Fibroblast of skin of right biceps (primary cell): Measurements from ENCODE around the gene NUDT1.
"Not testable (repeated sequence)": the region's sequence is repeated elsewhere in the genome, so short reads cannot be mapped to it uniquely, and the experiment has no call there.

Experiments
- DNase-seq: peaks from one replicate; pipeline ENCODE4 v3.0.0-alpha.2; 2013

Gene NUDT1

DNA sequence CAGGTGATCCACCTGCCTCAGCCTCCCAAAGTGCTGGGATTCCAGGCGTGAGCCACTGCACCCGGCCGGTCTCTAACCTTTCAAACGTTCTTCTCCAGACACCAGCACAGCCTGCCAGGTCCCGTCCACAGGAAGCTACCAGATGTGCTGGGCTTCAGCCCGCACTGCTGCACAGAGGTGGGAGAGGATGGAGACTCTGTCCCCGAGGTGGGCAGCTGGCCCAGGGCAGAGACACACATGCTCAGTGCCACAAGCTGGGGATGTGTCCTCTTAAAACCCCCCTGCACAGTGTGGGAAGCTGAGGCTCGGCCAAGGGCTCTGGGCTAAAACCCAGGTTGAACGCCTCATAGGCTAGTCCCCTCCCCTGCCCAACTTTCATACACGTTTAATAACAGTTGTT, 9.4 kb downstream of the NUDT1 start:
- no peak for DNase-seq

DNA sequence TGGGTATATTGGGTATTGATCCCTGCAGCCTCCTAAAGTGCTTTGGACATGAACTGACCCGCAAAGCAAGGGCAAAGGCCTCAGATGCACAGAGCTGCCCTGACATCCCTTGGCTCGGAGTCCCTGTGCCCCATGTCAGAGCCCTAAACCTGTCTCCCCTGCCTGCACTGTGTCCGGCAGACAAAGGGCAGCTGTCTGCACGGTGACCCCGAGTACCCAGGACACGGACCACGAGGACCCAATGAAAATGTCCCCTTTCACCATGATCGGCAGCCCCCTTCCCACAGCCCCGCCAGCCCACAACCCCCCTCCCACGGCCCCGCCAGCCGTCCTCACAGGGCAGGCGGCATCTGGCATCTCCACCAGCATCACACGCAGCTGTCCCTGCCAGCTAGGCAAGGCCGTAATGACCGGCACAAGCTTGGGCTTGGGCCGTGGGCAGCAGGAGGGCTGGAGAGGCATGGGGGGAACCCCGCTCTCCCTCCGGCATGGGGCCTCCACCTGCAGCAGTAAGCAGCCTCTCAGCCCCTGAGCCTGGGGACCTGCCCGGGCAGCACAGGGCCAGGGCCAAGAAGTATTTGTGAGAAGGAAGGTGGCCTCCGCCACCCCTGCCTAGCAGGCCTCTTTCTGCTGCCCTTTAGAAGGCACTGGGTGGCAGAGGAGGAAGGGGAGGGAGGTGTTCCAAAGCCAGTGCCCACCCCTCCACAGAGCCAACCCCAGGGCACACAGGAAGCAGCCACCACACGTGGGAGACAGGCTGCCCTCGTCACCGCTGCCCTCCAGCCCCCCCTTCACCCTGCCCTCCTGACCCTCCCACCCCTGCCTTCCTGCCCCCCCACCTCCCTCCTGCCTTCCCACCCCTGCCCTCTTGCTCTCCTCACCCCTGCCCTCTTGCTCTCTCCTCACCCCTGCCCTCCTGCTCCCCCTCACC, 10.1 kb downstream of the NUDT1 start:
- no peak for DNase-seq

DNA sequence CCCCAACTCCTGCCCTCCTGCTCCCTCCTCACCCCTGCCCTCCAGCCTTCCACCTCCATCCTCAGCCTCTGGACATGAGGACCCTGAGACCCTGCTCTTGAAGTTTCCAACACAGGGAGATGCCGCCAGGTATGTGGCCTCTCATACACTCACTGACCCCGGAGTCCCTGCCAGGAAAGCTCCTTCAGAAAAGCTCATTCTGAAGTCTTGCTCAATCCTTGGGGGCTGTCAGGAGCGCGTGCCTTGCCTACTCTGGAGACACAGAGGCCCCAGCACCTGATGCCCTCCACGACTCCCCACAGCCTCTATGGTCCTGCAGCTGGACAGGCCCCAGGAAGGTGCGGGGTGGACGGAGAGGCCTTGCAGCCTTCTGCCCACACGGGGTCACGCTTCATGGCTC, 11.0 kb downstream of the NUDT1 start:
- no peak for DNase-seq

DNA sequence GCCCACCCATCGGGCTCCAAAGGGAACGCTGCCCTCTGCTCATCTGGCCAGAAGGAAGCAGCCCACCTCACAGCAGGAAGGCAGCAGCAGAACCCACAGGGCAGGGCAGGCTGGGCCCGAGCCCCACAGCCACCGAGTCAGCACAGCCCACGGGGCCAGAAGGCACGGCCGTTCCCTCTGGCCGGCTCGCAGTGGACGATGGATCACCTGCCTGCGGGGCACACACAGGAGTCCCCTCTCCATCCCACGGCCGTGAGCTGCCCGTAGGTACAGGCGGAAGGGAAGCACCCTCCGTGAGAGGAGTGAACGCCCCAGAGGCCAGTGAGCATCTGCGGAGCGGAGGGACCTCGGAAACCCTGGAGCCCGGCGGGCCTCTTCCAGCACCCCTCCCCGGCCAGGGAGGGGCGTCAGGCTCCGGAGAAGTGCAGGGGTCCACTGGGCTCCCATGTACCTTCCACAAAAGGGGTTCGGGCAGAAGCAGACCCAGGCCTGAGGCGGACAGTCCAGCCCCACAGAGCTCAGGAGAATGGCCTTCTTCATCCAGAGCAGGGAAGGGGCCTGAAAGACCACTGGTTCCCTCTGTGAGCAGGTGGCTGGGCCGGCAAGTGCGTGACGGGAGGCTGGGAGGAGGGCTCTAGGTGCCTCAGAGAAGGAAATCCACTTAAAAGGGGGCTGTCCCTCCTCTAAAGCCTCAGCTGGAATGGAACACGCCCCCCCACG, 11.7 kb downstream of the NUDT1 start:
- DNase-seq: no peak

DNA sequence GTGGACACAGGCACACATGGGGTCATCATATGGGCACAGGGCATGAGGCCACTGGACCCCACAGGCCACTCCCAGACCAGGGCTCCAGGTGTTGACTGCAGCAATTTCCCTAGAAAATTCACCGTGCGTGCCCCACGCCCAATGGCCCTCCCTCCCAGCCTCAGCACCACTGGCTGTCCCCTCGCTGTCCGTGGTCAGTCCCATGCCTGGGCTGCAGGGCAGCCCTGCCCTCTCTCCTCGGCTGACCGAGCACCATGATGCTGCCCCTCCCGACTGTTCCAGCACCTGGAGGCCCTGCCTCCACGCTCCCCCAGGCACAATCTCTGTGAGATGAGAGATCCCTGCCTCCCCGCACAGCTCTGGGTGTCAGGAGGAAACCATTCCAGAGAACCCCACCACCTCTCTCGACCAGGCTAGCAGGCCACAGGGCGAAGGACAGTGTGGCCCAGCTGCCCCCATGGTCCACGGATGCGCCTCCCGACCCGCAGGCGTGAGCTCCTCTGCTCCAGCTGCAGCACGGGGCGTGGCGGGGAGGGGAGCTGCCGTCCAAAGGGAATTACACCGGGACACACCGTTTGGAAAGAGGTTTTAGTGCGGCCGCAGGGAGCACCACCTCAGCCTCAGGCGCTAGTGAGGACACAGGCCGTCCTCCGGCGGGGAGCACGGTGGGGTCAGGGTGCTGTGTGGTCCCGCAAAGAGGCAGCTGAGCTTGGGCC, 12.6 kb downstream of the NUDT1 start:
- DNase-seq: no peak

DNA sequence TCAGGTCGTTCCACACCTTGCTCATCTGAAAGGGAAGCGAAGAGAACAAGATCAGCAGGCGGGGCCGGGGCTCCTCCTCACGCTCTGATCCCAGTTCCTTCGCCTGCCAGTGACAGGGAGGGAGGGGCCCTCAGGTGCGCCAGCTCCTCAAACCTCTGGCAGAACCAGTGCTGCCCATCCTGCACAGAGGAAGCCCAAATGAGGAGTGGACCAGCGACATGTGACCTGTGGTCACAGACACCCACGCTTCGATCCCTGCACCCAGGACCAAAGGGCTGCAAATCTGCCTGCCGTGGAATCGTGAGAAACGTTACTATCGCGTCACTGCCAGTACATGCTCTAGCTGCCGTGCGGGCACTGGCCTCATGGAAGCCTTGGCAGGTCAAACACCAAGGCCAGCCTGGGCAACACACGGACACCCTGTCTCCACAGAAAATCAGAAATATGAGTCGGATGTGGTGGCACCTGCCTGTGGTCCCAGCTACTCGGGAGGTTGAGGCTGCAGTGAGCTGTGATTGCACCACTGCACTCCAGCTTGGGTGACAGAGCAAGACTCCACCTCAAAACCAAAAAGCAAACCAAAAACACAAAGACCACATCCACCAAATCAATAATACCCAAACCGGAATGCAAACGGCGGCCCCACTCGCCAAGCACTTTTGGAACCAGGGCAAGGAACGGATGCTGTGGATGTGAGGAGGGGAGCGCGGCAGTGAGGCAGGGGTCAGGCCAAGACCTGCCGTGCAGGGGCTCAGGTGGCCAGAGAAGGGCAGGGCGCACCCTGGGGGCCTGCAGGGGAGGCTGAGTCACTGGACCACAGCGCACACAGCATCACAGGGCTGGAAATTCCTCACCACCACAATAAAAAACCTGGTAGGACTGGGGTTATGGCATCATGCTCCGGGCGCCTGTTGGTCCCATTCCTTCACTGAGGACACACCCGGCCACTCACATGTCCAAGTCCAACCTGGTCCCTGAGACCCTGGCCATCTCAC, 13.4 kb downstream of the NUDT1 start:
- DNase-seq: no peak

DNA sequence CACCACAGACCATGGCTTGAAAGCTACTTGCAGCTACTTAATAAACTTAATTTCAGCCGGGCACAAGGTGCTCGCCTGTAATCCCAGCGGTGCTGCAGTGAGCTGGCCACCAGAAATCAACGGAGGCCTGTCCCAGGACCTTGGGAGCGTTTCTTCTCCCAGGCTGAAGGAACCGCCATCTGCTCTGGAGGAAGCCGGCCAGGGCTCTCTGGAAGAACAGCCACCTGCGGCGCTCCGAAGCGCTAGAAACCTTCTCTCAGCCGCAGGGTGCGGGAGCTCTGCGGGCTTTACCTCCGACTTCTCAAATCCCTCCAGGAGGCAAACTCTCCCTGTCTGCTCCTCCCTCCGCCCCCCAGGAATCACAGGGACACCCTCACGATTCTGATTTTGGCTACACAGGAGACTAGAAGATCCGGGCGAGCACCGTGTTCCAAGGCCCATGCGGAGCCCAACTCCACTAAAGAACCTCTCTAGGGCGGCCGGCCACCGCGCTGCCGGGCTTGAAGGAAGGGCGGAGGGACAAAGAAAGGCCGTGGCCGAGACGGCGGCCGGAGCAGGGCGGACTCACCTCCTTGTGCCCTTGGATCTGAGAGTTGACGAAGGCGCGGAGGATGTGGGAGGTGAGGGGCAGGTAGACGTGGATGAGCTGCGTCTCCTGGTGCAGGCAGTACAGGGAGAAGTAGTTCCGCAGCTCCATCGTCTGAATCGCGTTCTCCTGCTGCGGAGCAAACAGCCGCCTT, 14.4 kb downstream of the NUDT1 start:
- no peak for DNase-seq

DNA sequence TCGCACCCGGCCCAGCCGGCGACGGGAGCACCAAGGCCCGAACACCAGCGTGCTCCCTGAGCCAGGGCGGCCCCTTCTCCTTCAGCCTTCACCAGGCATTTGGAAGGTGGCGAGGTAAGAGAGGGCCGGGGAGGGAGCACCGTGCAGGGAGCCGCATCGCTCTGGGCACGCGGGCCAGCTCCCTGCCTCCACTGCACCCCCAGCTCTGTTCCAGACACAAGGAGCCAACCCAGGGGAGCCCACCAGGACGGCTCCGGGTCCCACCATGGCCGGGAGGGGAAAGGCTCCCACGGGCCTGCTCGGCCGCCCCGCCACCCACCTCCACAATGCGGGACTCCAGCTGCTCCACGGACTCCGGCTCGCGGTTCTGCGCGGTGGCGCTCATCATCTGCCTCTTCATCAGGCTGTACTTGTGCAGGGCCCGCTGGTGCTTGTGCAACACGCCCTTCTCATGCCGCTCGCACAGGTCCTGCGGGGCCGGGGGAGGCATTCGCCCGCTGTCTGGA, 15.1 kb downstream of the NUDT1 start:
- DNase-seq: no peak

DNA sequence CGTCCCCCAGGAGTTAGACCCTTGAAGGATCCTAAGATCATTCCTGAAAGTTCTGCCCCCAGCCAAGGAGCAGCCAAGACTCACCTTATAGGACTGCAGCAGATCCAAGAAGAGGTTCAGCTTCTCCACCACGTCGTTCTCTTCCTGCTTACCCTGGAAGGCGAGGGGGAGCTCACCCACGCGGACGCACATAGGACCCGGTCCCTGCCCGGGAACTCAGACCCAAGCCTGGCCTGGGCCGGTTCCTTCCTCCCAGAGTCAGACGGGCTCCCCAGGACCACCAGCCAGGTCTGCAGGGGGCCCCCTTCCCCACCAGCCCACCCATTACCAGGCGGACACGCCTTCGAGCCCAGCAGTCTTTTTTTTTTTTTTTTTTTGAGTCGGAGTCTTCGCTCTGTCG, 15.6 kb downstream of the NUDT1 start:
- DNase-seq: no peak

DNA sequence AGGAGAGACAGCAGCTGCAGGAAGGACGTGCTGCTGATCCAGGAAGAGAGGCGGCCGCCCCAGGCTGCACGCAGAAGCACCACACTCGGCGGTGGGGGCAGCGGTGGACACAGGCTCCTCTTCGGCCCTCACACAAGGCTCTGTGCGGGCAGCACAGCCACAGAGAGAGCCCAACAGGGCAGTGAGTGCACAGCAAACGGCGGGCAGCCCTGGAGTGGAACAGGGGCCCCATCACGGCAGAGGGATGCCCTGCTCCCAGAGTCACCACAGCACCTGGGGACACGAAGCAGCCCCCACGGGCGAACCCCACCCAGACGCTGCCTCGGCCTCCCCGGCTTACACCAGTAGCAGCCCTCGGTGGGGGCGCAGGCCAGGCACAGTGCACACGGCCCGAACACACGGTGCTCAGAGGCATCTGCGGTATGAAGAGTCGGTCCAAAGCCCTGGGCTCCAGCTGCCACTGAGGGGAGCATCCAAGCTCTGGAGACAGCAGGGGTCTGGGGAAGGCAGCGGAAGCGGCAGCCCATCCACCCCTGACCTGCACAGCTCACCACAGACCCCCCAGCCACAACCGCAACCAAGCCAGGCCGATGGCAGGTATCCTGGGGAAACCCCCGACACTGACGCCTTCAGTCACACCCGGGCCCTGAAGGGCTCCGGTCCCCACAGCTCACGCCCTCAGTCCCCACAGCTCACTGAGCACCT, 16.8 kb downstream of the NUDT1 start:
- DNase-seq: no peak

DNA sequence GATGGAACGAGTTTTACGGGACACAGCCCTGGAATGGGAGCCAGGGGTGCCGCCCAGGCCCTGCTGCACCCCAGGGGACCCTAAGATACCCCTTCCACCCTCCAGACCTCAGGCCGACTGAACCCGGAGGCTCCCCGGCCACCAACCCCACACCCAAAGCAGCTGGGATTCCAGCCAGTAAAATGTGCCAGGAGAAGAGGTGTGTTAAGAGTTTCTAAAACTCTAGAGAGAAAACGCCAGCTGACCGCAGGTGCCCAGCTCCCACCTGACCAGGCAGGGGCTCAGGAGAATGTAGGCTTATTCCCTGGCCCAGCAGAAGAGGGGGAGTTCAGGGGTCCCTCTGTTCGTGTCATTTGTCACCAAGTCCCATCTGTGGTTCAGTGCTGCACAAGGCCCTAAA, 17.5 kb downstream of the NUDT1 start:
- no peak for DNase-seq

DNA sequence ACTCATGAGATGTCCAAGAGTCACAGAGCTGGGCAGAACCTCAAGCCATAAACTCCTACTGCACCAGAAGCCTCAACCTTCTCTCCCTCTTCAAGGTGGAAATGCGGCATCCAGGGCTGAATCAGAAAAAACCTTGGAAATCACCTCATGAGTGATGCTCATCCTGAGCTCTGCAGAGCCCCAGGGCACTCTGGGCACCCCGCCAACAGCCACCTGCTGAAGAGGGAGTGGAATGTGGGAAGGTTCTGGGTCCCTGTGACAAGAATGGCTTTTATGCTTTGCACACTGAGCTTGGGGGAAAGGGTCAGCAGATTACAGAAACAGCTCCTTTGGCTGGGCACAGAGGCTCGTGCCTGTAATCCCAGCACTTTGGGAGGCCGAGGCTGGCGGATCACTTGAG, 18.8 kb downstream of the NUDT1 start:
- no peak for DNase-seq

DNA sequence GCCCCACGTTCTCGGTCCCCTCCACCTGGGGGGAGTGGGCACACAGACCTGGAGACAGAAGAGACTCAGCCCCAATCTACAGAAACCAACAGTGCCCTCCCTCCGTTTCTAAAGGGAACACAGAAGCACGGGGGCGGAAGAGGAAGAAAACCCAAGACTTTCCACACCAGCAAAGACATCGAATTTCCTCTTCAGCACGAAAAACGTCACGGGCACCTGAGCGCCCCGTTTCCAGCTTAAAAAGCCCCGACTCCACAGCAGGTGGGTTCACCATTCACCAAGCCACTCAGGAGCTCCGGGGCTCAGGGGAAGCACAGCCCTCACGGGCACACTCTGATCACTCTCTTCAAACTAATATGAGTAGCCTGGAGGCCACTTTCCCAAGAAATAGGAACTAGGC, 19.6 kb downstream of the NUDT1 start:
- no peak for DNase-seq

DNA sequence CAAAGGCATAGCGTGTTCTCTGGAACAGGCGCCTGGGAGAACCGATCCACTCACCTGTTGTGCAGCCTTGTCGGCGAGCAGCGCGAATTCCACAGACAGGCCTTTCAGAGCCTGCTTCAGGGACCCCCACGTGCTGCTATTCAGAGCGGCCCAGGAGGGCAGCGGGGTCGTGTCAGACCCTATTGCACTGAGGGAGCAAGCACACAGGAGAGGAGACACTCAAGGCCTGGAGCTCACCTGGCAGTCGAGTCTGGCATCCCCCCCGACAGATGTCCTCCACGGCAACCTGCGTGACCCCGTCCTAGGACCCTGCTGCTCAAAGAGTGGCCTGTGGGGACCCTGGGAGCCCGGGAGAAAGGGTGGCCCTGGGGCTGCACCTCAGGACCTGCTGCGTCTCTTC, 21.1 kb downstream of the NUDT1 start:
- no peak for DNase-seq

DNA sequence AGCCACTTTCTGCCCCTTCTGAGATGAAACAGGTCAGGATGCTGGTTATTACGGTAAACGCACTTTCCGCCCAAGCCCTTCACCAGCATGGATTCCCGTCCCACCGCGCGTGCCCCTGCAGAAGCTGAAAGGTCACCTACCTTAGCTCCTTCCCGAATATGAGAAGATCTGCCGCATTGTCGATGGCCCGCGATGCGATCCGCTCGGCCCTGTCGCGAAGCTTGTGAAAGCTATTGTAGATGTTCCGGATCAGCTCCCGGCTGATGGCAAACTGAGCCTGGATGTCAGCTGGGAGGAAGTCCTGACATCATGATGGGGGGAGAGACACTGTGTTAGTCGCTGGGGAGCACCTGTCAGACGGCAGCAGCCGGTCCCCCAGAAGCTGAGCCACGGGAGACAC, 22.1 kb downstream of the NUDT1 start:
- no peak for DNase-seq

DNA sequence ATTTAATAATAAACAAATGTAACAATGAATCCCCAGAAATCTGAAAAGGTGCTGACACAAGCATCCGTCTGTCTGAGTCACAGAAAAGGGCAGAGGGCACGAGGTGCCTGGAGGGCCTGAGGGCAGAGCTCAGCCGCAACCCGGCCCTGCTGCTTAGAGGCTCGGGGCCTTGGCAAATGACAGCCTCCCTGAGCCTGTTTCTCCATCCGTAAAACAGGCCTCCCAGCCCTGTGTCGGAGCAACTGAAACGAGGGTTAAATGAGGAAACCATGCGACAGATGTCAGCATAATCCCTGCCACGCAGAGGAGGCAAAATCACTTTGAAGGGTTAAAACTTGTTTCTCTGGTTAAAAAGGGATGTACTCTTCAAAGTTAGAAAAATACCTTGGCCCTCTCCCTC, 24.9 kb downstream of the NUDT1 start:
- no peak for DNase-seq

DNA sequence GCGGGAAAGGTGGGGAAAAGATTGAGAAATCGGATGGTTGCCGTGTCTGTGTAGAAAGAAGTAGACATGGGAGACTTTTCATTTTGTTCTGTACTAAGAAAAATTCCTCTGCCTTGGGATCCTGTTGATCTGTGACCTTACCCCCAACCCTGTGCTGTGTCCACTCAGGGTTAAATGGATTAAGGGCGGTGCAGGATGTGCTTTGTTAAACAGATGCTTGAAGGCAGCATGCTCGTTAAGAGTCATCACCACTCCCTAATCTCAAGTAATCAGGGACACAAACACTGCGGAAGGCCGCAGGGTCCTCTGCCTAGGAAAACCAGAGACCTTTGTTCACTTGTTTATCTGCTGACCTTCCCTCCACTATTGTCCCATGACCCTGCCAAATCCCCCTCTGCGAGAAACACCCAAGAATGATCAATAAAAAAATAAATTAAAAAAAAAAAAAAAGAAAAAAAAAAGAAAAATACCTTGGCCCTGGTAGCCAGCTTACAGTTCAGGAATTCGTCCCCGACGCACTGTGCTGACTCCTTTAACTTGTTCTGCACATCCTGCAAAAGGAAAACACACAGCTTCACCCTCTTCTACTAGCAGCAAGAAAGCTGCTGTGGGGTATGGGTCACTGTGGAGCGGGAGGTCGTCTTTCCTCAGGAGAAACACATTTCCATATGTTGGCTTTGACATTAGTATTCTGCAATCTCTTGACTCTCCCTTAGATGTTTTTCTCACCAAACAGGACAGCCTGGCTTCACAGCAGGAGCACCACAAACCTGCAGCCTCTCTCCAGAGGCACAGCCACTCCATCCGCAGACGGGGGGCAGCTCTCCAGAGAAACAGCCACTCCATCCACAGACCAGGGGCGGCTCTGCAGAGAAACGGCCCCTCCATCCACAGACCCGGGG, 27.3 kb downstream of the NUDT1 start:
- not testable (repeated sequence) for DNase-seq

DNA sequence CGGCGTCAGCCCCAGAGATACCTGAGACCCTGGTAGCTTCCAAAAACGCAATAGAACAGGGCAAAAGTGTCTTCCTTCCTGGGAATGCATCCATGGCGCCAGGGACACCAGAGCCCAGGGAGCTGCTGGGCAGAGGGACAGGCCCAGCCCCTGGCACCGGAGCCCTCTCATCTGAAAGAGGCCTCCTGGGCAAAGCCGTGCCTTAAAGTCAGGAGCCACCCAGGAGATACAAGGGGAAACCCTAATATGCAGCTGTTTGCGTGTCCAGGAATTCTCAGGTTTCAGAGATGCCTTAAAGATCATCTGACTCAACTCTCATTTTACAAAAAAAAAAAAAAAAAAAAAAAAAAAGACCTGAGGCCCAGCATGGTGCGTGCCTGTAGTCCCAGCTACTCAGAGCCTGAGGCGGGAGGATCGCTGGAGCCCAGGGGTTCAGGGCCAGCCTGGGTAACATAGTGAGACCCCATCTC, 28.0 kb downstream of the NUDT1 start:
- no peak for DNase-seq

DNA sequence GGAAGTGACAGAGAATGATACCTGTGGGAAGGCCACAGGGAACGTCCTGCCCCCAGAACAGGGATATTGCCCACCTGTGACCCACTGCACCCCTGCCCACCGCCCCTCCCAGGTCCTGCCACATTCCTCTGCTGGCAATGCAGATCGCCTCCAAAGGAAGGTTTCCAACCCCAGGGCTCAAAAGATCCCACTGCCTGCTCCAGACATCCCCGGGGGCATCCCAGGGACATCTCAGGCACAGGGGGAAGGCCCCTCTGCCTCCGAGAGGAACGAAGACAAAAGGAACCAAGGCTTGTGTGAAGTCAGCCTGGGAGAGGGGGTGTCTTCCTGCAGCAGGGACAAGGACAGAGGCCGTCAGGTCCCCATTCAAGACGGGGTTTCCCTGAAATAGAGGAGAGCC, 28.5 kb downstream of the NUDT1 start:
- no peak for DNase-seq
